ENCODE measurements around the gene THSD7B.

DNA sequence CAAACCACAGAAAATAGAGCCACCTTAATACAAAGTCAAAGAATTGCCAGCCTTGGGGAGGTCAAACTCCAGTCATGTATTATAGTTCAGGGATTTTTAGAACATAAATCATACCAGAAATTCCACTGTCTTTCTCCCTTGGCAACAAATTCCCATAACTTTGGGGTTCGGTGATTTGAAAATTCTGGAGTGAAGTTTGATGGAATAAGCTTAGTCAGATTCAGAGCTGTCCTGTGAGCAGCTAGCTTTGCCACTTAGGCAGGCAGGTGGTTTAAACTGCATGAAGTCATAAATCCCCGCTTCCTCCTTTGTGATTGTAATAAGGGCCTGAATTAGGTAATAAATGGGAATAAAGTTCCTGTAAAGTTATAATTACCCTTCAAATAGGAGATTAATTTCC, 741.9 kb downstream of the THSD7B start:
- TF ChIP-seq, protein P1, sequence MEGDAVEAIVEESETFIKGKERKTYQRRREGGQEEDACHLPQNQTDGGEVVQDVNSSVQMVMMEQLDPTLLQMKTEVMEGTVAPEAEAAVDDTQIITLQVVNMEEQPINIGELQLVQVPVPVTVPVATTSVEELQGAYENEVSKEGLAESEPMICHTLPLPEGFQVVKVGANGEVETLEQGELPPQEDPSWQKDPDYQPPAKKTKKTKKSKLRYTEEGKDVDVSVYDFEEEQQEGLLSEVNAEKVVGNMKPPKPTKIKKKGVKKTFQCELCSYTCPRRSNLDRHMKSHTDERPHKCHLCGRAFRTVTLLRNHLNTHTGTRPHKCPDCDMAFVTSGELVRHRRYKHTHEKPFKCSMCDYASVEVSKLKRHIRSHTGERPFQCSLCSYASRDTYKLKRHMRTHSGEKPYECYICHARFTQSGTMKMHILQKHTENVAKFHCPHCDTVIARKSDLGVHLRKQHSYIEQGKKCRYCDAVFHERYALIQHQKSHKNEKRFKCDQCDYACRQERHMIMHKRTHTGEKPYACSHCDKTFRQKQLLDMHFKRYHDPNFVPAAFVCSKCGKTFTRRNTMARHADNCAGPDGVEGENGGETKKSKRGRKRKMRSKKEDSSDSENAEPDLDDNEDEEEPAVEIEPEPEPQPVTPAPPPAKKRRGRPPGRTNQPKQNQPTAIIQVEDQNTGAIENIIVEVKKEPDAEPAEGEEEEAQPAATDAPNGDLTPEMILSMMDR (IDR thresholded peaks at IDR 0.05) = no peak
- TF ChIP-seq POLR2AphosphoS5 (IDR thresholded peaks at IDR 0.05) (no peak), POLR2A (IDR thresholded peaks at IDR 0.05) (no peak)
